ENCODE results near the gene NSD2. TPM values are rescaled to one million over a fixed set of nuclear protein-coding genes. Genes with fewer than 3 reads are reported as not detected.

The NSD2 gene
- total and polyA plus RNA-seq, 9 of the 15 experiments (the other 6 are each of a cell fraction or from before 2014, with no cell fraction given), result 6.4 to 126 (median 58.8) TPM

DNA sequence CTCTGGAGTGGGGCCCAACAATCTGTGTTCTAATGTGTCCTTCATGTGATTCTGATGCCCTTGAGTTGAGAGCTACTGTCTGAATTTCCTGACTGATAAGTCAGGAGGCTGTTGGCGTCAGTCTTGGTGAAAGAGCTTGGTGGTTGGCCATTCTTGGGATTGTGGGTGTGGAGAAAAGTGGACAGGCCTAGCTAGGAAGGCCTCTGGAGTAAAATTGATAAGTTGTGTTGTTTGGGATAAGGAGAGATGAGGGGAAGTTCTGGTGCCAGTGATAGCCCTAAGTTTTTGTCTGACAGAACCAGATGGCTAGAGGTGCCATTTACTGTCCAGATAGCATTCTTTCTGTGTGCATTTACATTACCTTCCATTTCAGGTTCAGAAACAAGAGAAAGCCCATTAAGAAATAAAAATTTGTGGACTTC is 11.7 kb downstream of the NSD2 start (continued):
- TF ChIP-seq SP1 (CRISPR knock-in tag; IDR thresholded peaks at IDR 0.05) (0 out of 2 replicates have a peak, but pooled peaks have one; percentile 43), ATF7 (IDR thresholded peaks at IDR 0.05) (peak; percentile 61; the same call in 1 of the 2 replicates), CBFA2T3 (IDR thresholded peaks at IDR 0.05) (peak; percentile 100), AFF1 (IDR thresholded peaks at IDR 0.05; ENCODE audit: low read depth in 1 of 2, partially characterized antibody in 2 of 2) (peak in 1 of 2 experiments; percentile 31), MLLT1 (IDR thresholded peaks at IDR 0.05) (peak in 1 of 2 experiments; percentile 49; a peak in 1 of 4 replicates), ETV5 (CRISPR knock-in tag; IDR thresholded peaks at IDR 0.05; ENCODE audit: low read depth) (peak; percentile 79), GATA2 (CRISPR knock-in tag; IDR thresholded peaks at IDR 0.05) (peak; percentile 93), POLR2AphosphoS5 (IDR thresholded peaks at IDR 0.05; ENCODE audit: control insufficient read depth, insufficient read depth, low read depth, low read length) (peak; percentile 97), PBX2 (CRISPR knock-in tag; IDR thresholded peaks at IDR 0.05; ENCODE audit: low read depth) (no peak), PBX2 (tag; conservative IDR thresholded peaks at IDR 0.05; ENCODE audit: low read depth) (peak; percentile 63), TFAP4 (CRISPR knock-in tag; IDR thresholded peaks at IDR 0.05; ENCODE audit: borderline replicate concordance) (0 out of 2 replicates have a peak, but pooled peaks have one; percentile 2), HDAC3 (IDR thresholded peaks at IDR 0.05; ENCODE audit: borderline replicate concordance, partially characterized antibody) (peak; percentile 92), NCOR1 (IDR thresholded peaks at IDR 0.05) (peak; percentile 99), MXD1 (CRISPR knock-in tag; IDR thresholded peaks at IDR 0.05; ENCODE audit: borderline replicate concordance, poor library complexity, severe bottlenecking) (no peak), NFIC (IDR thresholded peaks at IDR 0.05) (peak; percentile 96), ZBTB2 (IDR thresholded peaks at IDR 0.05) (peak; percentile 52; the same call in 1 of the 2 replicates), SMAD3 (CRISPR knock-in tag; conservative IDR thresholded peaks at IDR 0.05) (peak; percentile 67; the same call in 1 of the 2 replicates)

Measured in K562 (cell line).